Activated T-helper 9 cell treated with anti-CD3 and anti-CD28 coated beads, Interleukin-2, amount 50 U/mL, for 16 hours (primary cell): ENCODE results near the gene NACA.
"Not testable (repeated sequence)": the region's sequence is repeated elsewhere in the genome, so short reads cannot be mapped to it uniquely, and the experiment has no call there.

Experiments
- DNase-seq: peaks from one replicate; pipeline ENCODE4 v3.0.0-alpha.2; 2020; ENCODE audit warnings: low read depth

The NACA gene

GRCh38 chr12:56724972-56725722 lies at the start of gene NACA:
Gene NACA (minus strand): TSS chr12:56725299. CDS start chr12:56724521, 778 bp downstream.
- peak; percentile 98 for DNase-seq

DNA sequence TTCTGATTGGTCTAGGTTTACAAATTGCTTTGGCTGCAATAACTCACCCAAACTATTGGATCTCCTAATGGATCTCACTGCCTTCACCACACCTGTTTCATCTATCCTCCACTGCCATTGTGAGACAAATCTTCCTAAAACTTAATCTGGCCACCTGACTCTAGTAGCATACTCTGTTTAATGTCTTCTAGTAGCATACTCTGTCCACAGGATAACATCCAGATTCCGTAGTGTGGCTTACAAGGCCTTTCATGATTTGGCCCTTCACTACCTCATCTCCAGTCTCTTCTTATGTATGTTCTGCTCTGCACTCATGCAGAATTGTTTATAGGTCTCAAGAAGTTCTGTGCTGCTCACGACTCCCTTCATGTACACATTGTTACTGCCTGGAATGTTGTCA lies 48.0 kb upstream of the NACA start:
- no peak for DNase-seq

GRCh38 chr12:56772625-56773024 lies 47.5 kb upstream of the NACA start:
- DNase-seq, result no peak

DNA sequence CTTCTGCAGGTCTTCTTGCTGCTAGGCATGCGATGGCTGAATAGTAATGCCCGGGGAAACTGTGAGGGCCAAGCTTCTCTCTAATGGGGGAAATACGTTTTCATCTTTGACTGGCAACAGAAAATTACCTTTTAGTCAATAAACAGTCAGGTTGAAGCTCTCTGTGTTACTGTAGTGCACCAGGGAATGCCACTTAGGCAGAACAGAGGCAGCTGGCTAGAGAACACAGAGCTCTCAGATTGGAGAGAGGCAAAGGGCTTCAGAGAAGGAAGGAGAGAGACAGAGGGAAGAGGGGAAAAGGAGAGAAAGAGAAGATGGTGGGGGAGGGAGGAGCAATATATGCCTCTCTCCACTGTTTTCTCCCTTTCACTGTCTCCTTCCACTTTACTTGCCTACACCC lies 44.8 kb upstream of the NACA start:
- no peak for DNase-seq

DNA sequence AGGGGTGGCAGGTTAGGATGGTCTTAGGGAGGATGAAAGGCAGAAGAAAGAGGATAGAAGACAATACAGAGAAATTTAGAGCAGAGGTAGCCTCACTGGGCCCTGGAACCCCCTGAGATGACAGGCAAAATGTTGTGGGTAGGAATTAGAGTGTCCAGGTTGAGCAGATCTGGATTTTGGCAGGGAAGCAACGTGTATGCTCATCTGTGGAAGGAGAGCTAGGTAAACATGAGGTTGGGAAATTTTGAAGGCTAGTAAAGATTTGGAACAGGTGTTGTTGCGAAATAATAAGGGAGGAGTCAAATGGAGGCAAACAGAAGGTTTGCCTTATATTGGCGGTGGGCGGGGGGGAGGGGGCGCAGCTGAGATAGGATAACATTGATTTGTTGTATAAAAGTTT lies 43.3 kb upstream of the NACA start:
- no peak for DNase-seq

GRCh38 chr12:56766535-56766934 lies 41.4 kb upstream of the NACA start:
- DNase-seq, result no peak

DNA sequence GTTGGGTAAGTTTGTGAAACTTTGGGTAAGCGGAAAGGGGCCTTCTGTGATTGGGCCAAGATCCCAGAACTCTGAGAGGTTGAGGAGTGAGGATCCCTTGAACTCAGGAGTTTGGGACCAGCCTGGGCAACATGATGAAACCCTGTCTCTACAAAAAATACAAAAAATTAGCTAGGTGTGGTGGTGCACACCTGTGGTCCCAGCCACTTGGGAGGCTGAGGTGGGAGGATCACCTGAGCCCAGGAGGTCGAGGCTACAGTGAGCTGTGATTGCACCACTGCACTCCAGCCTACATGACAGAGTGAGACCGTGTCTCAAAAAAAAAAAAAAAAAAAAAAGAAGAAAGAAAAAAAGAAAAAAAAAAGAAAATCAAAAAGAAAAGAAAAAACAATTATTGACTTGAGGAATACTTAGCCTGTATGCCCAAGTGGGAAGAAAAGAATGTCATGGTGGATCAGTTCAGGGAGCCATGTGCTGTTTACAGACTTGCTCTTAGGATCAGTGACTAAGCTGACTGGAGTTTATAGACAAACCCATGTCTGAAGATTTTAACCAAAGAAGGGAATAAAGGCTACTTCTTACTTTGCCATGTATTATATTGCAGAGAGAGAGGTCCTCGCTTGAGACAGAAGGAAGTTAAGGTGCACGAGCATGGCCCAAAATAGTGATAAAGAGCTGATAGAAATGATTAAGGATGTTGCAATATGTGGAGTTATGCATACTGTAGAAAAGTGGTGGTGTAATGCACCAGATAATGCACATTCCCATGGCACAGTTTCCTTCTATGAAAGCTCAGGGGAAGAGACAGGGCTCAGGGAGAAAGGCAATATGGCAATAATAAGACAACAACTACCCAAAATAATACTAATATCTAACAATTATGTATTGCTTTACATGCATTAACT lies 38.9 kb upstream of the NACA start:
- DNase-seq, result no peak

- no peak for DNase-seq
Observed at GRCh38 chr12:56761812-56762211, 36.7 kb upstream of the NACA start.

DNA sequence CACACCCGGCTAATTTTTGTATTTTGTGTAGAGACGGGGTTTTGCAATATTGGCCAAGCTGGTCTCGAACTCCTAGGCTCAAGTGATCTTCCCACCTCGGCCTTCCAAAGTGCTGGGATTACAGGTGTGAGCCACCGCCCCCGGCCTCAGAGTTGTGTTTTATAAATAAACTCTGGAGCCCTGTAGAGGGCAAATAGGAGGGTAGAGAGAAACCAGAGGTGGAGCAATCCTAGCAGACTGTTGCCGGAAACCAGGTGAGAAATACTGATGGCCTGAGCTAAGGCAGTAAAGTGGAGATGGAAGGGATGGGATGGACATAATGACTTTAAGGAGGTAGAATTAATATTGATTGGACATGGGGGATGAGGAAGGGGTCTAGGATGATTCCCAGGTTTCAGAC lies 35.4 kb upstream of the NACA start:
- no peak for DNase-seq

DNA sequence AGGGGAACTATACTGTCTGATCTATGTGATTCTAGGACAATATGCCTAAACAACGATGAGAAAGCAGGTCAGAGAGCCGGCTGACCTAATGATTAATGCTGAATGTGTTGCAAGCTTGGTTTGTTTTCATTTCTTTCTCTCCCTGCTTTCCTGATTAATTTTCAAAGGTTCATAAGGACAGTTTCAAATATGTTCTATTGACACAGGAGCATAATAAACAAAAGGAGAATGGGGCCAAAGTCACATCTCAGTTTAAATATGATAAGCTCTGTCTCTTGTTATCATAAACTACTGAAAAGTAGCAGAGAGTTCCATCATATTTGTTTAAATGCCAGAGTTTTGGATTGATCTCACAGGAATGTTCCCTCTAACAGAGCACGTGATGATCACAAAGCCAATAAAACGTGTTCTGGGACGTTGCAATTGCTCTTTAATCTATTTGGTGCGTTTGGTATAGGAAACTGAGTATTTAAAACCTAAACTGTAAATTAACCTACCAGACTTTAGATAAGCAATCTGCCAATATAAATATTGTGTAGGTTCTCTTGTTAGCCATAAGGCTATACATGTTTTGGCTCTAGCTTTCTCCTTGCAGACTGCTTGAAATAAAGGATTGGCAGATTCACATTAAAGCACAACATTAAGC lies 34.3 kb upstream of the NACA start:
- no peak for DNase-seq

- DNase-seq, result no peak
Observed at GRCh38 chr12:56758728-56759262, 33.7 kb upstream of the NACA start.

DNA sequence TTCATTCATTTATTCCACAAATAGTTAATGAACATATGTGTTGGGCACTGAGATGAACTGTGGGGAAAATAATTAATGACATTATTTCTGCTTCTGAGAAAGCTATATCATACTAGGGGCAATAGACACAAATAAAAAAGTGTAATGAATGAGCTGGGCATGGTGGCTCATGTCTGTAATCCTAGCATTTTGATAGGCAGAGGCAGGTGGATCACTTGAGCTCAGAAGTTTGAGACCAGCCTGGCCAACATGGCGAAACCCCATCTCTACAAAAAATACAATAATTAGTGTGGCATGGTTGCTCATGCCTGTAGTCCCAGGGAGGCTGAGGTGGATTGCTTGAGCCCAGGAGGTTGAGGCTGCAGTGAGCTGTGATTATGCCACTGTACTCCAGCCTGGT lies 32.9 kb upstream of the NACA start:
- DNase-seq, result not testable (repeated sequence)

- DNase-seq, result no peak
Observed at GRCh38 chr12:56753566-56753965, 28.5 kb upstream of the NACA start.

DNA sequence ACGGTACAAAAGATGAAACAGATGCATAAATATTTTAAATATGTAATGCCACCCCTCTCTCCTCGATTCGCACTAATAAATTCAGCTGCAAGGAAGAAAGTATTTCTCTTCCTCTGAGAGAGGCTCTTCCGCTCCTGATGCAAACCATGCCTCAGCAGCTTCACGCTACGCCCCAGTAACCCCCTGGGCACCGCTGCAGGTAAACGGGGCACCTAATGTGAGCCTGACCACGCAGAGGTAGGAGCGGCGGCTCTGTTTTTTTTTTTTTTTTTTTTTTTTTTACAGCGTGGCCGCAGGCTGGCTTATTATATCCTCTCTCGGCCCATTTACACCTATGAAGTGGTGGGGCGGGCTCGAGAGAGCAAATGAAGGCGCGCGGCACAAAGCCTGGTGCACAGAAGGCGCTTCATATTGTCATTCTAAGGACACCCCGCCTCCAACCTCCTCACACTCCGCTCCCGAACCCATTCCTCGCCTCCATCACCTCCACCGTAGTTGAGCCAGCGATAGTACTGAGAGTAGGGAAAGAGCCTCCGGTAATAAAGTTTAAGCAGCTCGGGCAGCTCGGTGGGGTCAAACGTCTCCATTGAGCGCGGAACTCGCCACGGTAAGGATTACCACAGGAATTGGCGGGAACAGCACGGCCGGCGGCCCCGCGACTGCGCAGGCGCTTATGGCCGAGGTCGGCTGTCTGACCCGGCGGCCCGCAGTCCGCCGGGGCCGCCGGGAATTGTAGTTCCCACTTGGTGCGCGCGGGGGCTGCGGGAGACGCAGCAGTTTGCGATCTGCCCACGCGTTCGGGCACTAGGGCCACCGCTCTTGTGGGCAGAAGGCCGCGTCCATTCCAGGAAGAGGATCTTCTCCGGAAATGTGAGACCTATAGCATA lies 26.9 kb upstream of the NACA start, which contains the start of gene PRIM1:
Gene PRIM1, minus strand, starts transcription at position 612 of the 887 bp plus-strand sequence. Its CDS starts 25 bp downstream, at position 587.
- peak; percentile 79 for DNase-seq

- DNase-seq, result not testable (repeated sequence)
Observed at GRCh38 chr12:56750596-56750995, 25.5 kb upstream of the NACA start.

- no peak for DNase-seq
Observed at GRCh38 chr12:56749853-56750252, 24.8 kb upstream of the NACA start.

GRCh38 chr12:56749359-56749758 lies 24.3 kb upstream of the NACA start:
- DNase-seq, result no peak

GRCh38 chr12:56728139-56728861 lies 3.2 kb upstream of the NACA start:
- no peak for DNase-seq

DNA sequence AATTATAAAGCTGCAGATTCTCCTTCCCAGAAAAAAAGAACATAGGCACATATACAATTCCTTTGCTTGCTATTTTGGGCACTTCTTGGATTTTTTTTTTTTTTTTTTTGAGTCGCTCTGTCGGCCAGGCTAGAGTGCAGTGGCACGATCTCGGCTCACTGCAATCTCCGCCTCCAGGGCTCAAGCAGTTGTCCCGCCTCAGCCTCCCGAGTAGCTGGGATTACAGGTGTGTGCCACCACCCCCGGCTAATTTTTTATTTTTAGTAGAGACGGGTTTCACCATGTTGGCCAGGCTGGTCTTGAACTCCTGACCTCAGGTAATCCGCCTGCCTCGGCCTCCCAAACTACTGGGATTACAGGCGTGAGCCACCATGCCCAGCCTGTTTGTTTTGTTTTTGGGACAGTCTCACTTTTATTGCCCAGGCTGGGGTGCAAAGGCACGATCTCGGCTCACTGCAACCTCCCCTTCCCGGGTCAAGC lies 1.1 kb upstream of the NACA start:
- not testable (repeated sequence) for DNase-seq

DNA sequence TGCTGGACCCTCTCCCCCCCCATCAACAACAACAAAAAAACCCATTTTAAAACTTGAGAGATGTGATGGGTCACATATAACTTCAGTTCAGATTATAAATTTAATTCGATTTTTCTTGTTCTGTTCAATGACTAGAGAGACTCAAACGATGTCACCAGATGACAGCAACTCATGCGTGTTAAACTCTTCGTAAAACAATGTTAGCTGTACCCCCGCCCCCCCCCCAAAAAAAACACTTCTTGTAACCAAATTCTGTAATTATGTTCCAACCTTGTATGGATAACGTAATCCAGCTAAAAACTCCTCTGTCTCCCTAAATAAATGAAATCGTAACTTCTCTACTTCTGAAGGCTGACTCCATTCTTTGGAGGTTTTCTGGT lies 614 bp upstream of the NACA start:
- no peak for DNase-seq

DNA sequence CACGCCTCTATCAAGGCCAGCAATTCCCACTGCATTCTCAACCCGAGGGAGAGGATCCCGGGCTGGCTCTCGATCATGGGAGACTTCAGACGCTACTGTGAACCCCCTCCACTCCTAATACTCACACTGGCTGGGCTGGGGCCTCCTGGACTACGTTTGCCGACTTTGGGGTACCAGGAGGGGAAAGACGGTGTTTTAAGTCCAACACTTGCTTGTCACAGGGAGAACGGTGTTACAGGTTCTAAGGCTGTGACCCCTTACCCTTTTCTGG lies 463 bp downstream of the NACA start:
- DNase-seq, result no peak
